GM21528 (cell line): ENCODE data around the gene NEK2.
"Not testable (repeated sequence)": the region's sequence is repeated elsewhere in the genome, so short reads cannot be mapped to it uniquely, and the experiment has no call there.

Experiments
- ATAC-seq: cut with Tn5 transposase; IDR thresholded peaks from one replicate; pipeline ENCODE4 v1.9.1; 2021; ENCODE audit warnings: mild to moderate bottlenecking, moderate library complexity; ENCODE audit not compliant: unreplicated experiment, low FRiP score

The NEK2 gene

GRCh38 chr1:211675230-211676105, at the start of gene NEK2:
TSS of gene NEK2 (minus strand) at chr1:211675621. CDS start at chr1:211675479, 142 bp downstream.
- peak; percentile 95 for ATAC-seq

- ATAC-seq, result no peak
Measured at GRCh38 chr1:211724687-211725196, 49.3 kb upstream of the NEK2 start.

- ATAC-seq, result no peak
Measured at GRCh38 chr1:211723273-211723672, 47.9 kb upstream of the NEK2 start.

- no peak for ATAC-seq
Measured at GRCh38 chr1:211722277-211723175, 47.1 kb upstream of the NEK2 start.

- not testable (repeated sequence) for ATAC-seq
Measured at GRCh38 chr1:211716555-211716954, 41.1 kb upstream of the NEK2 start.

GRCh38 chr1:211715971-211716370, 40.5 kb upstream of the NEK2 start:
- no peak for ATAC-seq

GRCh38 chr1:211714154-211714553, 38.7 kb upstream of the NEK2 start:
- ATAC-seq, result no peak

- no peak for ATAC-seq
Measured at GRCh38 chr1:211713231-211713630, 37.8 kb upstream of the NEK2 start.

- ATAC-seq, result no peak
Measured at GRCh38 chr1:211711315-211711705, 35.9 kb upstream of the NEK2 start.

GRCh38 chr1:211710566-211711314, 35.3 kb upstream of the NEK2 start:
- no peak for ATAC-seq

GRCh38 chr1:211708926-211709325, 33.5 kb upstream of the NEK2 start:
- ATAC-seq, result no peak

GRCh38 chr1:211708006-211708405, 32.6 kb upstream of the NEK2 start:
- ATAC-seq, result no peak

- no peak for ATAC-seq
Measured at GRCh38 chr1:211705467-211706091, 30.2 kb upstream of the NEK2 start.

GRCh38 chr1:211704543-211704942, 29.1 kb upstream of the NEK2 start:
- no peak for ATAC-seq

- ATAC-seq, result no peak
Measured at GRCh38 chr1:211703812-211704537, 28.6 kb upstream of the NEK2 start.

- no peak for ATAC-seq
Measured at GRCh38 chr1:211701733-211702132, 26.3 kb upstream of the NEK2 start.

GRCh38 chr1:211699059-211699458, 23.6 kb upstream of the NEK2 start:
- ATAC-seq, result no peak

- ATAC-seq, result peak; percentile 54
Measured at GRCh38 chr1:211698161-211699026, 23.0 kb upstream of the NEK2 start.
